GM18498 (cell line): ENCODE data around the gene TMEM267.
"Not testable (repeated sequence)": the region's sequence is repeated elsewhere in the genome, so short reads cannot be mapped to it uniquely, and the experiment has no call there.

Experiments used
- ATAC-seq: cut with Tn5 transposase; IDR thresholded peaks from one replicate; pipeline ENCODE4 v1.9.1; 2021; ENCODE audit warnings: mild to moderate bottlenecking, moderate library complexity; ENCODE audit not compliant: unreplicated experiment

The TMEM267 gene

DNA sequence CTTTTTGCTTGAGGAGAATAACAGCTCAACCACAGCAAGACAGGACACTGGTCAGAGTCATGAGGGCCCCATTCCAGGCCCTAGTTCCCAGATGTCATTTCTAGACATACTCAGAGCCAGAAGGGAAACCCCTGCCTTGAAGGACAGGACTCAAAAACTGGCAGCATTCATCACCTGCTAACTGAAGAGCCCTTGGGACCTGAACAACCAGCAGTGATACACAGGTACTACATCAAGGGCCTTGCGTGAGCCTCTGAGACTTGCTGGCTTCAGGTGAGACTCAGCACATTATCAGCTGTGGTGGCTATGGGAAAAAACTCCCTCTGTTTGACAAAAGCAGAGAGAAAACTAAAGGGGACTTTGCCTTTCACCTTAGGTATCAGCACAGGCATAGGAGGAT lies 22.6 kb downstream of the TMEM267 start:
- no peak for ATAC-seq

DNA sequence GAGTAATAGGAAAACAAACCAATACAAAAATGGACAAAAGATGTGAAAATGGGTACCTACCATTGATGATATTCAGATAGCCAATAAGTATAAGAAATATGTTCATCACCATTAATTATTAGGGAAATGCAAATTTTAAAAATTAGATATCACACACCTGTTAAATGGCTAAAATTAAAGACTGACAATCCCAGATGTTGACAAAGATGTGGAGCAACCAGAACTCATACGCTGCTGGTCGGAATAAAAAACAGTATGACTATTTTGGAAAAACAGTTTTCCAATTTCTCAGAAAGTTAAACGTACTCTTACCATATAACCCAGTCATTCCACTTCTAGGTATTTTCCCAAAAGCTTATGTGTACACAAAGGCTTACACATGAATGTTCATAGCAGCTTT lies 27.1 kb downstream of the TMEM267 start:
- ATAC-seq, result no peak

DNA sequence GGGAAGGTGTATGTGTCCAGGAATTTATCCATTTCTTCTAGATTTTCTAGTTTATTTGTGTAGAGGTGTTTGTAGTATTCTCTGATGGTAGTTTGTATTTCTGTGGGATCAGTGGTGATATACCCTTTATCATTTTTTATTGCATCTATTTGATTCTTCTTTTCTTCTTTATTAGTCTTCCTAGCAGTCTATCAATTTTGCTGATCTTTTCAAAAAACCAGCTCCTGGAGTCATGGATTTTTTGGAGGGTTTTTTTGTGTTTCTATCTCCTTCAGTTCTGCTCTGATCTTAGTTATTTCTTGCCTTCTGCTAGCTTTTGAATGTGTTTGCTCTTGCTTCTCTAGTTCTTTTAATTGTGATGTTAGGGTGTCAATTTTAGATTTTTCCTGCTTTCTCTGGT lies 42.1 kb downstream of the TMEM267 start:
- not testable (repeated sequence) for ATAC-seq

DNA sequence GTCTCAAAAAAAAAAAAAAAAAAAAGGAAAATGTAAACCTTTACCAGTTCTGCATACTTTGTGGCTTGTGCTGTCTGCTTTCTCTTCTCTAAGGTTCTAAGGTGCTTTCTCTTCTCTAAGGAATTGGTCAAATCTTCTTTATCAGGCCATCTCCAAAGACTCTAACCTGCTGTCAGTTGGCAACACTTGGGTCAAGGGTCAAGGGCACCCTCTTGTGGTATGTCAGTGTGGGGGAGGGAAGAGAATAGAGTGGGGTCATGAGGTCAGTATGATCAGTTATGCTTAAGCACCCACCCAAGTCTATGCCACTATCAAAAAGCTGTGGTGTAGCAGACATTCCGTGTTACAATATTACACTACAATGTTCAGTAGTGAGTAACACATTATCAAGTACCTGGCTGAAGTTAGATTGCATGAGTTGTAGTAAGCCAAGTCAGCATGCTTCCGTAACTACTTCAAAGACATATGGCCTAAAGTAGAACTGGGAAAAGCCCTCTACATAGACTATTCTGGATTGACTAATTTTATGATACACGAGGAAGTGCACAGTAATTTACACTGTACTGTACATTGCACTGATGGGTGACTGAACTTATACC lies 46.5 kb downstream of the TMEM267 start:
- ATAC-seq, result no peak

DNA sequence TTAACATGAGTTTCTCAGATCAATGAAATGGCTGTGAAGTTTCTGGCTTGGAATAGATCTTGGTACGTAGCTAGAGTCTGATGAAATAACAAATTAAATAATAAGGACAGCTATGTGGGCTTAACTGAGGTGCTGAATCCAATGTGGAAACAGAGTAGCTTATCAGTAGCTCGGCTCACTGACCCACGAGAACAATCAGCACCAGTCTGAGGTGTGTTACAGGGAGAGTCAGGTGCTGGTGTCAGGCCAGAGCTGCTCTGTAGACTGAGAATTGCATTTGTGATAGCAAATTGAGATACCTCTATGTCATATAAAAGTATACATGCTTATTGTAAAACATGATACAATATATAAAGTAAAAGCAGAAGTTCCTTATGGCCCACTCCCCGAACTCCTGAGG lies 50.3 kb downstream of the TMEM267 start:
- no peak for ATAC-seq

DNA sequence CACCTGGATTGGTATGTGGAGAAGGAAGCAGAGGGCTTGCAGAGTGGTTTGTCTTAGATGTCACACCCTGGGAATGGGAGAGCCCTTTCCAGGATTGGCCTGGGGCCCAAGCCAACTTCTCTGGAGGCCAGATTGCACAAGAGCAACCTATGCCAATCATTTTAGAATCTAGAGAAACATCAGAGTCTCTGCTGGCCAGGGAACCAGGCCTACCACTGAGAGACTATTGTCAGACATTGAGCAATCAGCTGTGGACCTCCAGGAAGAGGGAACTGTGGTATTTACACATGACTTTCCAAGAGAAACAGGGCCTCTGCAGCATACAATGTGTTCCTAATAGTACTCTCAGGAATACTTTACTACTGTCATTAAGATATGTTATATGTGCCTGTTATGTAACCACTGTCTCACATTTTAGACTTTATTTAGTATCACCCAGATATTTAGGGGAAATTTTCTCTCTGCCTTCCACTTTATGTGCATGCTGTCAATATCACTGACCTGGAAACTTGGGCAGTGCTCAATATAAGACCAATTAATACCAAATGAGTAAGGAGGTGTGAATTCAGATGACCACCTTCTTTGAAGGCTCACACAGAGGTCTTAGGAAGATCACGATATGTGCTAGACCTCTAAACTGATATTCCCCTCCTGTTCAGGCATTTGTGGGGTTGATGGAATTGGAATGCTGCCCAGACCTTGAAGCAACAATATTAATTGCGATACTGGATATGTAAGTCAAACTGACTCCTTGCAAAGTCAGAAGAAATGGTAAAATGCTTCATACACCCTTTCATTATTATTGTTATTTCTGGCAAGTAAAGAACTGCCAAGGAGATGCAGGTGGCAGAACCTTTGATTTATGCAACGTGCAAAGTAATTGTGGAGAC lies 50.9 kb downstream of the TMEM267 start:
- no peak for ATAC-seq

DNA sequence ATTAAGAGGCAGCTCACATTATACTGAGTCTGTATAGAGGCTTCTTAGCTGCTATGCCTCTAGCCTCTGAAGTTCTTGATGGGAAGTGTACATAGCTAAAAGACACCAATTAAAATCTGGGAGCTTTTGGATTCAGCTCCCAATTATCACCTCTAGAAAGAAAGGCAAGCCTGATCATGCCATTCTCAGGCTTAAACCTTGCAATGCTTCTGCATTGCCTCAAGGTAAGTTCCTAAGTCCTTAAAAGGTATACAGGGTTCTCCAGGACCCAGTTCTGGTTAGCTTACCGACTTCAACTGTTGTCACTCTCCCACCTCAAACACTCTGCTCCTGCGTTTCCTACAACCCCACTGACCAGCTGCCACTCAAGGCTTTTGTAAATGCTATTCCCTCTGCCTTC lies 54.0 kb downstream of the TMEM267 start:
- no peak for ATAC-seq

DNA sequence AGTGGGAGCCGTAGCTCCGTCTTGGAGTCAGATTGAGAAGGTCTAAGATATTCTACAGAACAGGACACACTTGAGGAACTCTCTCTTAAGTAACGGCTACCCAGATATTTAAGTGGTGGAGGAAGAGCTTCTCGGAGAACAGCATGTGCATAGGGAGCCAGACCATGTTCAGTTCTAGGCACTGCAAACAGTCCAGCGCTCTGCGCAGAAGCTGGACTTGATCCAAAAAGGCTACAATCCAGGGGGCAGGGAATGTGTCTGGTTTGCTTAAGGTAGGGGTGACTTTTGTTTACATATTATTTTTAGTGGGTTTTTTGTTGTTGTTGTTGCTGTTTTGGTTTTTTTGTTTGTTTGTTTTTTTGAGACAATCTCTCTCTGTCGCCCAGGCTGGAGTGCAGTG lies 54.6 kb downstream of the TMEM267 start:
- ATAC-seq, result no peak

DNA sequence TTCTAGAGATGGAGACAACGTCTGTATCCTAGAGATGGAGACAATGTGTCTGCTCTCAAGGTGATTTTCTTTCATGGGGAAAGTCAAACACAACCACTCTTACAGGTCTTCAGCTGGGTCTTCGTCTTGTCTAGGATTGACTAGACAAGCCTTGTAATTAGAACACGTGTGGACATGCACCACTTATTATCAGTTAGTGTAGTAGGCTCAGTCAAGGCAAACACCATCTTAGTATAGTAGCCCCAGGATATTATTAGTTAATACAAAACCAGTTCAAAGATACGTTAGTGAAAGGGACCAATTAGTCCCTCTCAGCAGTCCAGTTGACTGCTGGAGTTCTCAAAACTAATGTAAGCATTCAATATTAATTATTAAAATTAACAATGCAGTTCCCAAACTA lies 56.4 kb downstream of the TMEM267 start:
- no peak for ATAC-seq

DNA sequence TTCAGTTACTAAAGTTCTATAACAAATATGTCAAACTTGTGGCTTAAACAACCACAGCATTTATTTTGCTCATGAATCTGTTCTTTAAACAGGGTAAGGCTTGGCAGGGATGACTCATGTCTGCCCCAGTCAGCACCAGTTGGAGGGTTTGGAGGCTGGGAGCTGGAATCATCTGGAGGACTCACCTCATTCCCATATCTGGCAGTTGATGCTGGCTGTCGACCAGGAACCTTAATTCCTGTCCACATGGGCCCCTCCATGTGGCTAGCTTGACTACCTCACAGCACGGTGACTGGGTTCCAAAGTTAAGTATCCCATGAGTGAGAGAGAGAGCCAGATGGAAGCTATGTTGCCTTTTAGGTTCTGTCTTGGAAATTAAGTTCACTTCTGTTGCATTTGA lies 57.7 kb downstream of the TMEM267 start:
- ATAC-seq, result no peak

DNA sequence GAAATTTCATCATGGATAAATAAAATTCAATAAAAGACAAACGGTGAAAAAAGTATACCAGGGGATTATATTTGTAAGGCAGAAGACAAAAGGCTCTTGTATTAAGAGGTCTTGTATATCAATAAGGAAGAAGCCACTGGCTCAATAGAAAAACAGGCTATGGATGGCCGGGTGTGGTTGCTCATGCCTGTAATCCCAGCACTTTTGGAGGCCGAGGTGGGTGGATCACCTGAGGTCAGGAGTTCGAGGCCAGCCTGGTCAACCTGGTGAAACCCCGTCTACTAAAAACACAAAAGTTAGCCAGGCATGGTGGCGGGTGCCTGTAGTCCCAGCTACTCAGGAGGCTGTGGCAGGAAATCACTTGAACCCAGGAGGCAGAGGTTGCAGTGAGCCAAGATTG lies 60.6 kb downstream of the TMEM267 start:
- ATAC-seq, result not testable (repeated sequence)

DNA sequence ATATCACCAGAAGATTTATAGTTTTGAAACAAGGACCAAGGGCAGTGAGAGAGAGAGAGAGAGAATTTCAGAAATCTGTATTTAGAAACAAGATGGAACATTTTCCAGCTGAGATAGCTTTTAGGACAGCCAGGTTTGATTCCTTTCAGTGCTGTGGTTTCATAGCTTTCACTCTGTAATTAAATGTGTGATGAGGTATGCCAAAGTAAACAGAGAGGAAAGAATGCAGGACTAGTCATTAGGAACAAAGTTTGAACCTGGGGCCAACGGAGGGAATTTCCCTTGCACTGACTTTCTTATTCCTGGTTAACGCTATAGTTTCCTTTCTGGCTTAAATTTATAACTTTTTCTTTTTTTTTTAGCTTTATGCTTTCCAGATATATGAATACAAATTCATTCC lies 61.5 kb downstream of the TMEM267 start:
- ATAC-seq, result no peak

DNA sequence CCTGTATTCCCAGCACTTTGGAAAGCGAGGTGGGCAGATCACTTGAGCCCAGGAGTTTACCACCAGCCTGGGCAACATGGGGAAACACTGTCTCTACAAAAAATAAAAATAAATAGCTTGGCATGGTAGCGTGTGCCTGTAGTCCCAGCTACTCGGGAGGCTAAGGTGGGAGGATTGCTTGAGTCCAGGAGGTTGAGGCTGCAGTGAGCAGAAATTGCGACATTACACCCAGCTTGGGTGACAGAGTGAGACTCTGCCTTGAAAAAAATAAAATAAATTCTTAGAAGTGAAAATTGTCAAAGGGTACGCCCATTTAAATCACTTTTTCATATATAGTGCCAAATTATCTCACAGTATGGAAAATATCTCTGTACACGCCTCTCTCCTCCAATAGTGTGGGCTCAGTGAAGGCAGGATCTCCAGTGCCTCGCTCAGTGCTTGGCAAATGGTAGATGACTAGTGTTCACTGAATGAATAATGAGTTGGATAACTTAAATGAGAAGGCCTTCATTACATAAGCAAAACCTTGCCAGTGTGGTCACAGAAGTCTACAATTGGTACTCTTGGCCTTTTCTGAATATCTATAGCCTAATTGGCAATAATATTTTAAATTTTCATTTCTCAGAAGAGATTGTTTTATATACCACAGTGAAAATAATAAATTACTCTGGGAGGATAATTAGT lies 62.1 kb downstream of the TMEM267 start:
- no peak for ATAC-seq

DNA sequence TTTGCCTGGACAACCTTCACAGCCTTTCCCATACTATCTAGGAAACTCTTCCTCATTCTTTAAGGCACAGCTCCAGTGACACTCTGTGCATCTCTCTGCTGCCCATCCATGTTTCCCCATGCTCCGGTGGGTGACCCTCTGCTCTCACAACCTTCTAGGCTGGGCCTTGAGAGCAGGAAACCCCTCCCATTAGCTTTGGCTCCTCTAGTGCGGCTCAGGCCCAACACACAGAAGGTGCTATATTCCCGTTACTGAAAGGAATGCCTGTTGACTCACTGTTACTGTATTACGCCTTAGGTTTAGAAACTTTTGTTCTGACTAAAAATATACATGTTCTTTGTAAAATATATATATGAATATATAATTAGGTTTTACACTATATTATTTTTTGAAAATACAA lies 63.4 kb downstream of the TMEM267 start:
- no peak for ATAC-seq

DNA sequence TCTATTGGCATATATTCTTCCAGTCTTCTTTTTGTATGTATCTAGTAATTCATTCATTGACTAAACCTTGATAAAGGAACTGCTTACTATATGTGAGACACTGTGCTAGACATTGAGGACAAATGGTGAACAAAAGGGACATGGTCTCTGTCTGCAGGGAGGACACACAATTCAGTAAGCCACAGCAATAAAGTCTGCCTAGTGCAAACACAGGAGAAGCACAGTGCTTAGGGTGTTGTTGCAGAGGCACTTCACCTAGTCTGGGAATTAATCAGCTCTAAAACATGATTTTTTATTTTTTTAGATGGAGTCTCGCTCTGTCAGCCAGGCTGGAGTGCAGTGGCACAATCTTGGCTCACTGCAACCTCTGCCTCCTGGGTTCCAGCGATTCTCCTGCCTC lies 65.1 kb downstream of the TMEM267 start:
- ATAC-seq, result no peak

DNA sequence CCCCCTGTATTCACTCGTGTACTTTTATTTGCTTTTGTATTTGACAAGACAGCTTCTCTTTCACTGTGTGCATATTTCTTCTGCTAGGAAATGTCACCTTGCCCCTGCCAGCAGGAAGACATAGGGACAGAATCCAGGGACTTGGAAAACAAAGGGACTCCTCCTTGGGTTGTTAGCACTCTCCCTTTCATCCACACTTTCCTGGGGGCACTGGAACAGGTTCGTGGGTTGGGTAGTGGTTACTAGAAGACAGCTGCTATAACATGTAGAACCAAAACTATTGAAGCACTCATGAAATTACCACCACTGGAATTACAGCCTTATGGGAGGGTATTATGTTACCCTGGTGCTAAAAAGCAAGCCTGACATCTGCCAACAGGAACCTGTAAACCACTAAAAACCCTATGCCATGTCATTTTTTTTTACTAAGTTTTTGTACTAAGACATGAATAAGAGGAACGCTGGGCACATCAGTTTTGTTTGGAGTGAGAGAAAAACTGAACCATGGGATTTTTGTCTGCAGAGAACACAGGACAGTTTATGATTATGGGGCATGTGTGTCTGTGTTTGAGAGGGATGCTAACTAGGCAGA lies 66.8 kb downstream of the TMEM267 start:
- no peak for ATAC-seq

DNA sequence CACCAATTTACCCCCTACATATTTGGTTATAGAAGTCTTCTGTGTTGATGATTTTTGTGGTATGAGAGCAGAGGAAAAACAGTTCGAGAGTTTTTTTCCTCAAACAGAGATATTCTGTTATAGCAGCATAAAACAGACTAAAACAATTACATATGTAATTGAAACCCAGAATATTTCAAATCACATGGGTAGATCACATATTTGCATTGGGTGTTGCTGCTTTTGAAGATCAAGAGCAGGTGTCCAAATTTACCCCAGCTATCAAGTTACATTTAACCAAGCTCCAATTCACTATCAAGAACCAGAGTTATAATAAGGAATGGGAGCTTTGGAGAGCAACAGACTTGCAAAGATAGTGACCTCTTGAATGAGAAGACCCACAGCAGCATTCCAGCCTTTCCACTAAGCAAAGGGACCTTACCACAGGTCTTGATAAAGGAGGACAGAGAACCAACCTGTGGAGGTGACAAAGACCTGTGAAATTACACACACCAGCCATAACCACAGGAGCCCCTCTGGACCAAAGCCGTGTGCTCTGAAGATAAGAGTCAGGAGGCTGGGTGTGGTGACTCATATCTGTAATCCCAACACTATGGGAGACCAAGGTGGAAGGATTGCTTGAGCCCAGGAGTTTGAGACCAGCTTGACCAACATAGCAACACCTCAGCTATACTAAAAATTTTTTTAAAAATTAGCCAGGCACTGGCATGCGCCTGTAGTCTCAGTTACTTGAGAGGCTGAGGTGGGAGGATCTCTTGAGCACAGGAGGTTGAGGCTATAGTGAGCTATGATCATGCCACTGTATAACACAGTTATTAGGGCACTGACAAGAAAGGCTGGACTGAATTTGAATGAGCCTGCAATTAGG lies 67.5 kb downstream of the TMEM267 start:
- ATAC-seq, result no peak

DNA sequence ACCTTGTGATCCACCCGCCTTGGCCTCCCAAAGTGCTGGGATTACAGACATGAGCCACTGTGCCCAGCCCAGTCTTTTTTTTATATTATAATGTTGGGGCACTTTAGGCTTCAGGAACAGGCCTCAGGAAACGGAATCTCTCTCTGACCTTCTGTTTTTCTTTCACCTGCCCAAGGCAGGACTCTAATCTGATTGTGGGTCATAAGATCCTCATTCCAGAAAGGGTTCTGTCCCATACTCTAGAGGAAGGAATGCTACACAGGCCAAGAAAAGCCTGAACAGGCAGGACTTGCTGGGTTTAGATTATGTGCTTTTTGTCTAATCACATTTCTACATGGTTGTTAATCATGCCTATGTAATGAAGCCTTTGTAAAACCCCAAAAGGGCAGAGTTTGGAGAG lies 69.7 kb downstream of the TMEM267 start:
- no peak for ATAC-seq

DNA sequence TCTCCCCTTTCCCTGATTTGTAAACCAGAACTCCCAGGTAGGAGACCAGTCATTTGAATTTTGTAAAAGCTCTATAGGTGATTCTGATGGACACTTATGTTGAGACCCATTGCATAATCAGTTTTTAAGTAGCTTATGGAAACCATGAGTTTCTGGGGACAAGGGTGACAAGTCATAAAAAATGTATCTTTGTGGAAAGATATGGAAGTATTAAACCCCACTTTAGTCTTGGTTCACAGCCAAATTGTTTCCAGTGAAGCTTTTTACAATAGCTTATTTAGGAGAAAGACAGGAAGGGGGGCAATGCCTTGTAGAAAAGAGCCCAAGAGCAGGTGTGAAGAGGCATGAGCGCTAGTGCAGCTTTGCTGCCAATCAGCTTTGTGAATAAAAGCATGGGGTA lies 71.0 kb downstream of the TMEM267 start:
- no peak for ATAC-seq

DNA sequence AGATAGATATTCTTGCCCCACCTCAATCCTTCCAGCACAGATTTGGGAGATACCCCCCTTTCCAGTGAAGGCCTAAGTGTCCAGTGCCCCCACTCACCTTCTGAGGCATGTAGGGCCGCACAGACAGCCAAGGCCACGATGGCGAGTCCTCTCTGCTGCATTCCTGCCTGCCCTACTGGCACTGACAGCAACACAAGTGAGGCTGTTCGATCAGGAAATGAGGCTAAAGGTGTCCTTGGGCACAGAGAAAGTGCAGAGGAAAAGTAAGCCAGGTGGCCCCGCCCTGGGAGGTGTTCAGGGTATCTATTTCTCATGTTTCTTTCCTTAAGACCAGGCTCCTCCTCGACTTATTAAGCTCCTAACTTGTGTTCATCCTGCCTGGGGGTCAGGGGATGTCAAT lies 71.5 kb downstream of the TMEM267 start, which contains the start of gene CCL28:
Gene CCL28 (minus strand): TSS at position 236 of the 400 bp plus-strand sequence. CDS start 75 bp downstream, at position 161.
- ATAC-seq, result no peak

DNA sequence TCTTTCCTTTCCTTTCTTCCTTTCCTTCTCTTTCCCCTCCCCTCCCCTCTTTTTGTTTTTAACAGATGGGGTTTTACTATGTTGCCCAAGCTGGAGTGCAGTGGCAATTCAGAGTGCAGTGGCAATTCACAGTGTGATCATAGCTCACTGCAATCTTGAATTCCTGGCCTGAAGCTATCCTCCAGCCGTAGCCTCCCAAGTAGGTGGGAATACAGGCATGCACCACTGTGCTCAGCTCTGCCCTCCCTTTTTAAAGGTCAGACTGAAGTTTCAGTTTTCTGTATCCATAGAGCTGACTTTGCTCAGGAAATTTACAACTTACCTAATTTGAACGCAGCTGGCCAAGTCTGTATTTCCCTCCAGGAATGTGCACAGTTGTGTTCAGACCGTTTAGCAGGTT lies 72.2 kb downstream of the TMEM267 start:
- no peak for ATAC-seq
